ENCODE measurements around the gene NAGA. TPM values are rescaled to one million over a fixed set of nuclear protein-coding genes. Genes with fewer than 3 reads are reported as not detected.

The NAGA gene
- total and polyA plus RNA-seq, 9 of the 15 experiments (the other 6 are each of a cell fraction or from before 2014, with no cell fraction given), result 6.5 to 20.6 (median 17.4) TPM

DNA sequence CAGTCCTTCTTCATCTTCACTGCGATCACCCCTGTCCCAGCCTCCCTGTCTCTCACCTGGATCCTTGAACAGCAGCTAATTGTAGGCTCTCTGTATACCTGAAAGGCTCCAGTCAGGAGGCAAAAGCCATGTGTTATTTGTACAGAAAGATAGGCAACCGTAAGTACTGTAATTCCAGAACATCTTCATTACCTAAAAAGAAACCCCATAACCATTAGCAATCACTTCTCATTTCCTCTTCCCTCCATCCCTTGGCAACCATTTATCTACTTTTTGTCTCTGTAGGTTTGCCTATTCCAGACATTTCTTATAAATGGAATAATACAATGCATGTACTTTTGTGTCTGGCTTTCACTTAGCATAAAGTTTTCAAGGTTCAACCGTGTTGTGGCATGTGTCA is 17.8 kb downstream of the NAGA start:
- FAIRE-seq, result no peak
- intact Hi-C loops (cut with micrococcal nuclease), result no loop called here
- BruUV-seq (replicated peaks), result no TSS peak

More for the DNA sequence above, 17.8 kb downstream of the NAGA start:
- DNase-seq (ENCODE audit: extremely low read depth in 1 of 4, low spot score in 3 of 4), result no peak
- 43% methylated on average over 3 of the region's 3 CpGs for WGBS (ENCODE audit: insufficient coverage, low coverage, missing lambda C conversion rate)
- ChIA-PET CTCF (ENCODE audit: low intra/inter-chr PET ratio) (no interaction called here), POLR2A (interaction anchor here (0.6 kb wide), 1 partner anchor 15 kb away, joined by 3 read pairs; no protein-coding TSS in a partner anchor)
- Histone ChIP-seq H3K79me2 (ENCODE audit: control insufficient read depth, insufficient read depth, low read length) (no peaks in the 10 kb centered on the region), H3K4me3 (no peak overlapping the region), H3K9ac (ENCODE audit: insufficient read depth in 1 of 2, low read depth in 2 of 2, low read length in 2 of 2) (no peak overlapping the region), H3K9me3 (replicated peaks; ENCODE audit: control insufficient read depth, insufficient read depth, low read depth, low read length) (no peaks in the 10 kb centered on the region; the same call in 1 of the 2 replicates), H3K9me1 (ENCODE audit: control insufficient read depth, insufficient read depth, low read length) (no peaks in the 10 kb centered on the region), H3K36me3 (ENCODE audit: control insufficient read depth, insufficient read depth, low read length) (no peaks in the 10 kb centered on the region), H3K27me3 (ENCODE audit: control insufficient read depth in 2 of 2, insufficient read depth in 2 of 2, low read length in 2 of 2) (no peaks in the 10 kb centered on the region), H3K4me2 (ENCODE audit: insufficient read depth, low read length) (no peak overlapping the region), H2AFZ (ENCODE audit: low read depth, low read length) (no peak overlapping the region), H3K27ac (ENCODE audit: extremely low read depth, low read depth, low read length) (no peak overlapping the region), H4K20me1 (replicated peaks; ENCODE audit: control insufficient read depth, insufficient read depth, low read length) (no peaks in the 10 kb centered on the region), H3K4me1 (replicated peaks in 1 of 2; ENCODE audit: control insufficient read depth in 2 of 2, insufficient read depth in 2 of 2, low read length in 2 of 2) (no peaks in the 10 kb centered on the region)
- in situ Hi-C loops (cut with MboI), result no loop called here
- TF ChIP-seq ZNF282 (CRISPR knock-in tag; IDR thresholded peaks at IDR 0.05) (no peak), BCOR (IDR thresholded peaks at IDR 0.05) (no peak), FOSL1 (tag; conservative IDR thresholded peaks at IDR 0.05) (no peak)
- TF ChIP-seq, protein P1, sequence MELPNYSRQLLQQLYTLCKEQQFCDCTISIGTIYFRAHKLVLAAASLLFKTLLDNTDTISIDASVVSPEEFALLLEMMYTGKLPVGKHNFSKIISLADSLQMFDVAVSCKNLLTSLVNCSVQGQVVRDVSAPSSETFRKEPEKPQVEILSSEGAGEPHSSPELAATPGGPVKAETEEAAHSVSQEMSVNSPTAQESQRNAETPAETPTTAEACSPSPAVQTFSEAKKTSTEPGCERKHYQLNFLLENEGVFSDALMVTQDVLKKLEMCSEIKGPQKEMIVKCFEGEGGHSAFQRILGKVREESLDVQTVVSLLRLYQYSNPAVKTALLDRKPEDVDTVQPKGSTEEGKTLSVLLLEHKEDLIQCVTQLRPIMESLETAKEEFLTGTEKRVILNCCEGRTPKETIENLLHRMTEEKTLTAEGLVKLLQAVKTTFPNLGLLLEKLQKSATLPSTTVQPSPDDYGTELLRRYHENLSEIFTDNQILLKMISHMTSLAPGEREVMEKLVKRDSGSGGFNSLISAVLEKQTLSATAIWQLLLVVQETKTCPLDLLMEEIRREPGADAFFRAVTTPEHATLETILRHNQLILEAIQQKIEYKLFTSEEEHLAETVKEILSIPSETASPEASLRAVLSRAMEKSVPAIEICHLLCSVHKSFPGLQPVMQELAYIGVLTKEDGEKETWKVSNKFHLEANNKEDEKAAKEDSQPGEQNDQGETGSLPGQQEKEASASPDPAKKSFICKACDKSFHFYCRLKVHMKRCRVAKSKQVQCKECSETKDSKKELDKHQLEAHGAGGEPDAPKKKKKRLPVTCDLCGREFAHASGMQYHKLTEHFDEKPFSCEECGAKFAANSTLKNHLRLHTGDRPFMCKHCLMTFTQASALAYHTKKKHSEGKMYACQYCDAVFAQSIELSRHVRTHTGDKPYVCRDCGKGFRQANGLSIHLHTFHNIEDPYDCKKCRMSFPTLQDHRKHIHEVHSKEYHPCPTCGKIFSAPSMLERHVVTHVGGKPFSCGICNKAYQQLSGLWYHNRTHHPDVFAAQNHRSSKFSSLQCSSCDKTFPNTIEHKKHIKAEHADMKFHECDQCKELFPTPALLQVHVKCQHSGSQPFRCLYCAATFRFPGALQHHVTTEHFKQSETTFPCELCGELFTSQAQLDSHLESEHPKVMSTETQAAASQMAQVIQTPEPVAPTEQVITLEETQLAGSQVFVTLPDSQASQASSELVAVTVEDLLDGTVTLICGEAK (IDR thresholded peaks at IDR 0.05), result 0 out of 2 replicates have a peak, but pooled peaks have one; percentile 18
- TF ChIP-seq, protein P1 (CRISPR knock-in tag; IDR thresholded peaks at IDR 0.05), result no peak
- ATAC-seq, result no peak

All from K562 (cell line).